ENCODE results near the gene CSMD2.
A peak's percentile ranks its signal among the peaks of the same experiment; 100 is the strongest.

The CSMD2 gene

GRCh38 chr1:33949570-33949969 is 215.5 kb downstream of the CSMD2 start:
- no peak for DNase-seq

GRCh38 chr1:33948291-33948690 is 216.7 kb downstream of the CSMD2 start:
- DNase-seq, result no peak

GRCh38 chr1:33946836-33947235 is 218.2 kb downstream of the CSMD2 start:
- no peak for DNase-seq

- no peak for DNase-seq
Measured at GRCh38 chr1:33944846-33945245, 220.2 kb downstream of the CSMD2 start.

DNA sequence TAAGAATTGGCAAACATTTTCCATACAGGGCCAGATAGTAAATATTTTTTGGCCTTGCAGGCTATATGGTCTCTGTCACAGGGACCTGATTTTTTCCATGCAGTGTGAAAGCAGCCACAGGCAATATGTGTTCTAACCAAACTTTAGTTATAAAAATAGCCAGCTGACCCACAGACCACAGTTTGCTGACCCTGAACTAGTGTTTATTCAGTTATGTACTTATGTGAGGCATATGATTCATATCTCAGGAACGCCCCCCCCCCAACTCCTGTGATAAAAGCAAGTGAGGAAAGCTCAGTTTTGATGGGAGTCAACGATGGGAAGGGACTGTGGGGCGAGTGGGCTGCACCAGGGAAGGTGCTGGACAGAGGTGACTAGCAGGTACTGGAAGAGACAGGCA is 221.1 kb downstream of the CSMD2 start:
- DNase-seq, result peak; percentile 61

DNA sequence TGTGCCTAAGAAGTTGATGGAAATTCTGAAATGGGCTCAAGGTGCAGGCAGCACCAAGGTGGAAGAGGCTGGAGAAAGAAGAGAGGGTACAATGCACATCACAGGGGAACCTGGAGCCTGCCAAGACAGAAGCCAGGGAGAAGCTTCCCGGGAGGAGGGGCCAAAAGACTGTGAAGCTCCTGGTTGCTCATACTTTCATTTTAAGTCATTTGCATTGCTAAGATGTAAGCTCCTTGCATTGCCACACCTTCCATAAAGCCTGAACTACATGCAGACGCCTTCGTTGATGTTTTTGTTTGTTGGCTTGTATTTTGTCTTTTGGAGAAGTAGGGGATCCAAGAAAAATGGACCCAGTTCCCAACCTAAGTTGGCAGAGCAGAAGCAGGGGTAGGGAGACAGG is 232.2 kb downstream of the CSMD2 start:
- no peak for DNase-seq

DNA sequence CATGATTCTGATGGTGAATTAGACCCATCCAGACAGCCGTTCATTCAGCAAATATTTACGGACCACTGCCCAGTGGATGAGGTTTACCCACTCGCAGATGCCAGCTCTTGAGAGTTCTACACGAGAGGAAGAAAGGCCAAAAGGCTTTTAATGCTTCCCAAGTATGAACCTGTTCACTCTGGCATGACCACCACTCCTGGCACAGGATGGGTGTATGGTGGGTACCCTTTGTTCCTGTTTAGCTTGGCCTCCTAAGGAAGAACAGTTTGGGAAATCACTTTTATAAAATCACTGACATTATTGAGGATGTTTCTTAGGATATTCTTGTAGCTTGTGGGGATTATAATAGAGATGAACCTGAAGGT is 233.9 kb downstream of the CSMD2 start:
- DNase-seq, result no peak

- DNase-seq, result no peak
Measured at GRCh38 chr1:33930346-33931110, 234.5 kb downstream of the CSMD2 start.

- no peak for DNase-seq
Measured at GRCh38 chr1:33928251-33928650, 236.8 kb downstream of the CSMD2 start.

GRCh38 chr1:33927721-33928120 is 237.3 kb downstream of the CSMD2 start:
- DNase-seq, result no peak

- DNase-seq, result no peak
Measured at GRCh38 chr1:33925586-33925985, 239.4 kb downstream of the CSMD2 start.

DNA sequence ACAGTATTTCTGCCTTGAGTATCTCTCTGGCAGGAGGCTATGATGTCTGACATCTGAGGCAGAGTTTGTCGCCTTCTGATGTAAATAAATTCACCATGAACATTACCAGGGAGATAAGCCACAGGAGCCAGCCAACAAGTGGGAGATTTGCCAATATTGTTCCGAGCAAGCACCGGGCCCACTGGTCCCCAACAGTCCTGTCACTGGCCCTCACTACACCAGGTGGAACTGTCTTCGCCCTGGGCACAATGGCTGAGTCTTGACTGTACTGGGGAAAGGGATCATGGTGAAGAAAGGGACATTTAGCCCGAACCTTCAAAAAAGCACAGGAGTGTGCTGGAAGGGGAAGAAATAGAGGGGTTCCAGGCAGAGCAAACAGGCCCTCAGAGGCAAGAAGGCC is 243.7 kb downstream of the CSMD2 start:
- no peak for DNase-seq

GRCh38 chr1:33918368-33918767 is 246.7 kb downstream of the CSMD2 start:
- no peak for DNase-seq

DNA sequence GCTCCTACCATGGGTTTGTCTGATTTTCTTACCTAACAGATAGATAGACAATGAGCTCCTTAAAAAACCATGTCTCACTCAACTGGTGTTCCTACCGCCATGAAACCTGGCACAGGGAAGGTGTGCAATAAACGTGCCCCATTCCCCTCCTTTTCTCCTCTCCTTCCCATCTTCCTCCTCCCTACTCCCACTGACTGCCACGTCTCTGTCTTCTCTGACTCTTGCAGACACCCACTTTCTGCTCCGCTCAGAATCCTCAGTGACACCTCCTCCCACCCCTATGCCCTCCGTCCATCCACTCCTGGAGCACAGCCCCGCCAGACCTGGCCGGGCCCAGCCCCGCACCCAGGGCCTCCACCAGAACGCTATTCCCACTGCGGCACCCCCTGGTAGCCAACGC is 248.2 kb downstream of the CSMD2 start:
- no peak for DNase-seq

DNA sequence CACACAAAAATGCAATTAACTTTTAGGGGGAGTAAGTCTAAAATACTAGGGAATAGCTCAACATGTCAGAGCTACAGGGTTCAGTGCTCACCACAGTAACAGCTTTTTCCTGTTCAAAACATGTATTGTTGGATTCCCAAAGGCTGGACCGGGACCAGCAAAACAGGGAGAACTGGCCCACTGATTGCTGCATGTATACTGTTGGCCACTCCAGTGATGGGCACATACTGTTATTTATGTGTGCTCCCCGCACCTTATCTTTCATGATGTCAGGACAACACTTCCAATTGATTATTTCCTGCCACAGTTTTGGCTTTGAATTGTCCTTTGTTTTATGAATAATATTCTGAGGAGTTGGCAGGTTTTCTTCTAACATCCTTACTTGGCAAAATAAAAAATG is 250.5 kb downstream of the CSMD2 start:
- no peak for DNase-seq

DNA sequence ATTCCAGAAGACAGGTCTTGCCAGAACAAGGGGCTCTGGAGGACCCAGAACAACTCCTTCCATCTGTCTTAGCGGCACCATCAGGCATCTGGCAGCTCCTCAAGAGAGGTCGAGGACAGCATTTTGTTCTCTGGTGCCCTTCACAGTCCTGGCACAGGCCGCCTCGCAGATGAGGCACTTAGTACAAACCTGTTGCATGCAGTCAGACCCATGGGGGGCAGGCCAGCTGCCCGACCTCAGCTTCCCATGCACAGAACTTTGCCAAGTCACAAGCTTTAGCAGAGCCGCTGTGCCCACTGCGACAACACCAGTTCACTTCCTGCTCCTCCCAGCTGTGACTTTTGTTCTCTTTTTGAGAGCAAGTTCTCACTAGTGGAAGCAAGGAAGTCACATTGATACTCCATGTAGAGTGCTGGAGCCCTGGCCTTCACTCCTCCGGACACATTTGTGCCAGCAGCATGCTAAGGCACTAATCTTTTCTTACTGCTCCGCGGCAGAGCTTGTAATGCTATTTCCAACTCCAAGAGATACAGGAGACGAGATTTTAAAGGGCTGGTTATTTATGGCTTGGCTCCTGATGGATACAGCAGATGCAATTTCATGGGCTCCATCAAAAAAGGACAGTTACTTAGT is 256.6 kb downstream of the CSMD2 start:
- no peak for DNase-seq

- no peak for DNase-seq
Measured at GRCh38 chr1:33906156-33906555, 258.9 kb downstream of the CSMD2 start.

DNA sequence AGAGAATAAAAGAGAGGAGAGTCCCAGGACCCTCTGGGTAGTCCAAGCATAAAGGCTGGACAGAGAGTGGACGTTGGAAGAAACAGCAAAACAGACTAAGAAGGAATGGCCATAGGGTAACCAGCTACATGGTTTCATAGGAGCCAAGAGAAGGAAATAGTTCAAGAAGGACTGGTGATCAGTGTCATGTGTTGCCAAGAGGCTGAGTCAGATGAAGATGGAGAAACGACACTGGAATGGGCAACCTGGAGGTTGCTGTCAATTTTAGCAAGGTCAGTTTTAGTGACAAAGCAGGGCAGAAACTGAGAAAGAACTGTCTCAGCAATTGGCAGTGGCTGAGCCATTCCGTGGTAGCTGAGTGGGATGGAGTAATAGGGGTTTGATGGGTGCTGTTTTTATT is 259.8 kb downstream of the CSMD2 start:
- DNase-seq, result no peak

- peak; percentile 69 for DNase-seq
Measured at GRCh38 chr1:33903210-33903589, 261.8 kb downstream of the CSMD2 start.

GRCh38 chr1:33902486-33903209 is 262.4 kb downstream of the CSMD2 start:
- no peak for DNase-seq

DNA sequence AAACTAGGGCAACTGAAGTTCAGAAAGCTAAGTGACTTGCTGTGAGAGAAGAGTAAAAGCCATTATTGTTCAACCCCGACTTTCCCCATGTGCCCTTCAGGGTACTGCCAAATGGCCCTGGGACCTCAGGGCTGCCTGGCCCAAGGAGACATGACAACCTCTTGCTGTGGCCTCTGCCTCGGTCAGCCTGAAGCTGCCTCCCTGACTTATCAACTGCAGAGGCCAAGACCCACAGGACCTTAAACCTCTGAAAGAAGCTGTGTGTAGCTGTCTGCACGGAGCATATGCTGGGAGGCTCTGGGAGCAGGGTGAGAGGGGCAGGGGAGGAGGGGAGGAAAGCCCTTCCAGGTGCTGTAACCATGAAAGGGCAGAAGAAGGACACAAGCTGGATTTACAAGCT is 265.3 kb downstream of the CSMD2 start:
- DNase-seq, result no peak

DNA sequence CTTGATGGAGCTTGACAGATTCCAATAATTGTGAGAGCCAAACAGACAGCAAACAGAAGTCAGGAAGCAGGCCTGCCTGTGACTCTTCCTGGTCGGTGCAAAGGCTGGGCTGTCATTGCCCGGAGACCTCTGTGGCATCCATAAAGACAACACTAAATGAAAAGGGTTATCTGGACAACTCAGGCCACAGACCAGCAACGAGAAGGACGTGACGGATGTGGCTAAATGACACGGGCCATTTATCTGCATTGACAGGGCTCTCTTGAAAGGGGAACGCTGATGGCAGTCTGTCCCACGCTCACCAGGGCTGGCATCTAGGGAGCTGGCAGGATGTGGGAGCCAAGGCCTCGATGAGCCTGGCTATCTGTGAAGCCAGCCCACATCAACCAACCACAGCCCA is 266.1 kb downstream of the CSMD2 start:
- DNase-seq, result no peak

GRCh38 chr1:33898406-33898805 is 266.6 kb downstream of the CSMD2 start:
- DNase-seq, result no peak

- no peak for DNase-seq
Measured at GRCh38 chr1:33897092-33897725, 267.8 kb downstream of the CSMD2 start.
